Nucleus accumbens (tissue), 56 donors: Measurements from ENCODE around the gene MAN1A1.

Source experiments
- DNase-seq, 56 donors: peaks; one replicate each; lab custom pipeline; 2025; lab: John Stamatoyannopoulos, UW

MAN1A1 gene

GRCh38 chr6:119347466-119348095, 2.0 kb downstream of the MAN1A1 start:
- DNase-seq, result peak in 7 of 56 donors; percentile 5 to 31 (median 14)

GRCh38 chr6:119346936-119347335, 2.6 kb downstream of the MAN1A1 start:
- DNase-seq, result no peak

GRCh38 chr6:119346450-119346849, 3.1 kb downstream of the MAN1A1 start:
- peak in 1 of 56 donors; percentile 22 for DNase-seq

- no peak for DNase-seq
Observed at GRCh38 chr6:119345114-119345513, 4.4 kb downstream of the MAN1A1 start.

GRCh38 chr6:119344306-119344705, 5.3 kb downstream of the MAN1A1 start:
- no peak for DNase-seq

GRCh38 chr6:119343573-119344146, 5.9 kb downstream of the MAN1A1 start:
- DNase-seq, result no peak

- peak in 1 of 56 donors; percentile 15 for DNase-seq
Observed at GRCh38 chr6:119343167-119343566, 6.4 kb downstream of the MAN1A1 start.

- no peak for DNase-seq
Observed at GRCh38 chr6:119342430-119342829, 7.1 kb downstream of the MAN1A1 start.

- no peak for DNase-seq
Observed at GRCh38 chr6:119340796-119341487, 8.6 kb downstream of the MAN1A1 start.

GRCh38 chr6:119339941-119340456, 9.6 kb downstream of the MAN1A1 start:
- no peak for DNase-seq

- no peak for DNase-seq
Observed at GRCh38 chr6:119337762-119338161, 11.8 kb downstream of the MAN1A1 start.

- no peak for DNase-seq
Observed at GRCh38 chr6:119337252-119337651, 12.3 kb downstream of the MAN1A1 start.

GRCh38 chr6:119334535-119335264, 14.9 kb downstream of the MAN1A1 start:
- no peak for DNase-seq

GRCh38 chr6:119333707-119334295, 15.8 kb downstream of the MAN1A1 start:
- no peak for DNase-seq

- no peak for DNase-seq
Observed at GRCh38 chr6:119333063-119333609, 16.4 kb downstream of the MAN1A1 start.

- no peak for DNase-seq
Observed at GRCh38 chr6:119331663-119332286, 17.8 kb downstream of the MAN1A1 start.

- no peak for DNase-seq
Observed at GRCh38 chr6:119330520-119331113, 18.9 kb downstream of the MAN1A1 start.

- DNase-seq, result no peak
Observed at GRCh38 chr6:119329794-119330180, 19.8 kb downstream of the MAN1A1 start.
